Subcutaneous adipose tissue (tissue), 4 donors: ENCODE results near the gene IGSF21. TPM values are rescaled to one million over a fixed set of nuclear protein-coding genes. Genes with fewer than 3 reads are reported as not detected.

ENCODE experiments used
- CTCF ChIP-seq: fragments of 450-650 bp; IDR thresholded peaks from one replicate; pipeline ENCODE4 v1.5.1; 2016; ENCODE audit warnings: low read depth, mild to moderate bottlenecking, control low read depth, antibody characterized with exemption, moderate library complexity
- total RNA-seq, 4 donors: library from RNA; depleted of rRNA; stranded (reverse); fragments of >200 nt; gene quantifications; one replicate each; pipeline ENCODE4 v1.1.0, GENCODE V29; 2016

Gene IGSF21
- total RNA-seq, 4 donors from 2014 or later, result 0.98 to 12.6 (median 4.4) TPM; not detected in 1

GRCh38 chr1:18105196-18105595, 2.4 kb upstream of the IGSF21 start:
- TF ChIP-seq CTCF, result no peak

DNA sequence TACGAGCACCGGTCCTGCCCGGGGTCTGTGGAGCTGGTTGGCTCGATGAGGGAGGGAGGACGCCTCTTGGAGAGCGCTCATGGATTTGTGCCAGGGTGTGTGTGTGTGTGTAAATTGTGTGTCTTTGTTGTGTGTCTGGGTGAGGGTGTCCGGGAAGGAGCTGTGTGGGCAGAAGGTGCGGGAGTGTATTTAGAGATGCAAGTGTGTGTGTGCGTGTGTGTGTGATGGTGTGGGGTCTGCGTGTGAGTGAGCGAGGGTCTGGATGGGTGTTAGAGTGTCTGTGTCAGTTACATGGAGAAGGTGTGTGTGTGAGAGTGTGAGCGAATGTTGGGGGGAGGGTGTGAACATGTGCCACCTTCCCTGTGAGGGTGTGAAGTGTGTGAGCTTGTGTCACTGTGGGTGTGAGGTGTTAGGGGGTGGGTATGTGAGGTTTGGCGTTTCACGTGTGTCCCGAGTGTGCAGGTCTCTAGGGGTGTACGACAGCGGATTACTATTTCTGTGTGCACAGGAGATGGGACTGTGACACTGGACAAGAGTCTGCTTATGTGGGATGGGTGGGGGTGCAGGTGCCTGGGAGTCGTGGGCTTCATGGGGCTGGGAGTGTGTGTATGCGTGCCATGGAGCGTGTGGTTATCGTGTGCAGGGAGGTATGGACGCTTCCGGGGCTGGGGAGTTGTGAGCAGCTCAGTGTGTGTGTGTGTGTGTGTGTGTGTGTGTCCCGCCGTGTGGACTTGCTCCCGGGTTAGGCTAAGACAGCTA, 880 bp downstream of the IGSF21 start:
- no peak for TF ChIP-seq CTCF

GRCh38 chr1:18109058-18109755, 1.6 kb downstream of the IGSF21 start:
- no peak for TF ChIP-seq CTCF

GRCh38 chr1:18109756-18110597, 2.4 kb downstream of the IGSF21 start:
- TF ChIP-seq CTCF, result no peak

DNA sequence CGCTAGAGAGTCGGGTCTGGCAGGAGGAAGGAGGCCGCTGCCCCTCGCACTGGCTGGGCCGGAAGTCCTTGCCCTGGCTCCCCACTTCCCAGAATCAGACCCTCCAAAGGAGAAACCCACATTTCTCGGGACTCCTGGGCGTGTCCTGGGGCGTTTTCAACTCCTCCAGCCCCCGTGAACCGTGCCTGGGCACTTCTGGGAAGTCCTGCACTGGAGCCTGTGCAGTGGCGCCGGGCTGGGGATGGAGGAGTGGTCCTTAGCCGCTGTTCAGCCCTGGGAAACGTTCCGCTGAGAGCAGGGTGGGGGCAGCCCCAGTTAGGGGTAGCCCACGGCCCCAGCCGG, 3.0 kb downstream of the IGSF21 start:
- TF ChIP-seq CTCF, result no peak

- TF ChIP-seq CTCF, result no peak
Measured at GRCh38 chr1:18110968-18111367, 3.4 kb downstream of the IGSF21 start.

DNA sequence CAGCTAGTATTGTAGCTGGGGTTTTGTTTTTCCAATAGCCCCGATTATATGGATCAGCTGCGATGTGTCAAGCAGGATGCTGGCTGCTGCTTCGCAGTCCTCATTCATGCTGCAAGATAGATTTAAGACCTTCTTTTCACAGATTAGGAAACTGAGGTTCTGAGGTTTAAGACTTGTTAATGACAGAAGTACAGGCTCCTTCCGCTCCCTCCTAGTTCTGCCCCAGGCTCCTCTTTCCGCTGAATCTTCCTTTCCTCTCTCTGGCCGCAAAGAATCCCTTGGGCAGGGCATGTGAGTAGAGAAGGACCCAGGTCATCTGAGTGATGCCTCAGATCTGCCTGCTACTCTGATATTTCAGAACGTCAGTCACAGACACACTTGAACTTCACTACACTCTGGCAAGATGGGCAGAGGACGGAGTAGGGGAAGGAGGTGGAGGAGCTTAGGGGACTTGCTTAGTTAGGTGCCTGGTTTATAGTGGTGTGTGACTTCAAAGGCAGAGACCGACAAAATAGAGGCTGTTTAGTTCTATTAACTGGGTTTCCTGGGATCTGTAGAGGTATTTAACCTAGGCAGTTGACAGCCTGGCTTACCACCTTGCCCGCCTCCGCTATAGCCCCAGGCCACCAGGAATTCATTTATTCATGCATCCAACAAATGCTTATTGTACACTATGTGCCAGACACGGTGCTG, 4.2 kb downstream of the IGSF21 start:
- TF ChIP-seq CTCF, result no peak
